GM12878 (cell line): ENCODE measurements around the gene RPS19BP1. TPM values are rescaled to one million over a fixed set of nuclear protein-coding genes. Genes with fewer than 3 reads are reported as not detected.

Experiments
- BCL11A ChIP-seq: IDR thresholded peaks from 2 replicates; pipeline ENCODE4 v1.6.1; 2011; ENCODE audit warnings: low read depth, low read length
- CEBPB ChIP-seq, 2 experiments: fragments of 150-350 bp in 1 of 2; IDR thresholded peaks; 2 replicates each; pipeline ENCODE4 v1.6.1; 2012 to 2014; ENCODE audit warnings: low read depth in 2 of 2, low read length in 2 of 2, borderline replicate concordance in 1 of 2, inconsistent platforms in 1 of 2
- CHD1 ChIP-seq: IDR thresholded peaks from 2 replicates; pipeline ENCODE4 v1.6.1; 2012; ENCODE audit warnings: low read depth, low read length, improper control_type of control experiment
- CHD4 ChIP-seq: fragments of 200-600 bp; sonication (generic); IDR thresholded peaks from 2 replicates; pipeline ENCODE4 v1.6.1; 2016; ENCODE audit warnings: mild to moderate bottlenecking
- EED ChIP-seq: sonication (generic); IDR thresholded peaks from 2 replicates; pipeline ENCODE4 v1.6.1; 2016; ENCODE audit warnings: antibody characterized with exemption, low read depth
- FOXK2 ChIP-seq: fragments of 450-650 bp; IDR thresholded peaks from 2 replicates; pipeline ENCODE4 v1.6.1; 2017; ENCODE audit warnings: mild to moderate bottlenecking, moderate library complexity
- HDAC6 ChIP-seq: fragments of 200-600 bp; sonication (generic); IDR thresholded peaks from one replicate; pipeline ENCODE4 v1.8.0; 2017; ENCODE audit warnings: antibody characterized with exemption; ENCODE audit not compliant: unreplicated experiment
- IRF4 ChIP-seq: IDR thresholded peaks from 2 replicates; pipeline ENCODE4 v1.6.1; 2011; ENCODE audit warnings: low read depth, low read length
- MTA3 ChIP-seq: IDR thresholded peaks from 2 replicates; pipeline ENCODE4 v1.6.1; 2012; ENCODE audit warnings: low read length, inconsistent platforms, borderline replicate concordance
- NR2C2 ChIP-seq: IDR thresholded peaks from 2 replicates; pipeline ENCODE4 v1.6.1; 2011; ENCODE audit warnings: borderline replicate concordance, low read depth; ENCODE audit not compliant: control insufficient read depth, insufficient read length
- NR2F1 ChIP-seq: fragments of 450-650 bp; conservative IDR thresholded peaks from 2 replicates; pipeline ENCODE4 v1.6.1; 2017; ENCODE audit warnings: mild to moderate bottlenecking
- POU2F2 ChIP-seq: IDR thresholded peaks from 3 replicates; pipeline ENCODE4 v1.6.1; 2011; ENCODE audit warnings: low read depth, mild to moderate bottlenecking, low read length, borderline replicate concordance
- RAD51 ChIP-seq: fragments of 450-650 bp; IDR thresholded peaks from 2 replicates; pipeline ENCODE4 v1.6.1; 2016; ENCODE audit warnings: moderate library complexity, mild to moderate bottlenecking, inconsistent platforms
- REST ChIP-seq: IDR thresholded peaks from 2 replicates; pipeline ENCODE4 v1.6.1; 2012; ENCODE audit warnings: mild to moderate bottlenecking, low read depth, low read length
- SKIL ChIP-seq: fragments of 450-650 bp; IDR thresholded peaks from 2 replicates; pipeline ENCODE4 v1.6.1; 2017; ENCODE audit warnings: mild to moderate bottlenecking, low read depth, inconsistent platforms; ENCODE audit not compliant: poor library complexity, severe bottlenecking
- SMAD1 ChIP-seq: fragments of 450-650 bp; IDR thresholded peaks from 2 replicates; pipeline ENCODE4 v1.6.1; 2018; ENCODE audit warnings: mild to moderate bottlenecking, low read depth; ENCODE audit not compliant: partially characterized antibody
- SMAD5 ChIP-seq: IDR thresholded peaks from 2 replicates; pipeline ENCODE4 v1.6.1; 2016; ENCODE audit warnings: antibody characterized with exemption, low read depth
- SRF ChIP-seq, 2 experiments: IDR thresholded peaks; 2 replicates each; pipeline ENCODE4 v1.6.1; 2011; ENCODE audit warnings: low read depth in 2 of 2, low read length in 2 of 2, mild to moderate bottlenecking in 1 of 2, moderate library complexity in 1 of 2
- USF2 ChIP-seq: IDR thresholded peaks from 2 replicates; pipeline ENCODE4 v1.6.1; 2011; ENCODE audit warnings: low read depth, low read length, improper control_type of control experiment, borderline replicate concordance
- ZNF687 ChIP-seq: fragments of 450-650 bp; IDR thresholded peaks from 2 replicates; pipeline ENCODE4 v1.6.1; 2017; ENCODE audit warnings: mild to moderate bottlenecking, moderate library complexity
- ZZZ3 ChIP-seq: IDR thresholded peaks from 2 replicates; pipeline ENCODE4 v1.6.1; 2011; ENCODE audit warnings: low read depth; ENCODE audit not compliant: control insufficient read depth, insufficient read length
- polyA plus RNA-seq, 11 experiments: library from polyadenylated mRNA; depleted of rRNA in 4 of 11; unstranded in 6 of 11; stranded (reverse) in 5 of 11; fragments of >200 nt; fragmentation: Nextera tagmentation in 4 of 11; fragmentation: Illumina TruSeq in 1 of 11; extraction: Ambion mirVana in 4 of 11; extraction: Trizol in 1 of 11; gene quantifications; 1 replicate in 1 of 11; 2 replicates in 10 of 11; pipeline versions ENCODE4 v1.2.1 to v1.2.3, GENCODE V29; 2011 to 2016; ENCODE audit warnings: inconsistent platforms in 2 of 11, missing spikeins in 2 of 11, low read depth in 1 of 11
- total RNA-seq, 4 experiments: library from RNA; depleted of rRNA in 3 of 4; stranded (reverse); fragments of >200 nt in 3 of 4; fragmentation: Illumina TruSeq in 1 of 4; extraction: Trizol in 1 of 4; gene quantifications; 2 replicates each; pipeline versions ENCODE4 v1.2.1 to v1.2.3, GENCODE V29; 2013 to 2021

The RPS19BP1 gene
- total and polyA plus RNA-seq, 10 of the 15 experiments (the other 5 are each of a cell fraction or from before 2014, with no cell fraction given), result 2.7 to 206 (median 78.6) TPM

GRCh38 chr22:39522567-39523300 is 9.8 kb downstream of the RPS19BP1 start (continued):
- TF ChIP-seq REST (no peak), BCL11A (peak; percentile 53; the same call in 1 of the 2 replicates), SMAD5 (peak; percentile 88), MTA3 (no peak), SKIL (no peak), RAD51 (no peak), ZNF687 (no peak), SRF (IDR thresholded peaks at IDR 0.05; ENCODE audit: low read depth in 2 of 2, low read length in 2 of 2) (no peak), EED (no peak), NR2F1 (no peak), CHD1 (no peak), ZZZ3 (no peak), HDAC6 (peak; percentile 54), CEBPB (IDR thresholded peaks at IDR 0.05; ENCODE audit: borderline replicate concordance in 1 of 2, low read depth in 2 of 2, low read length in 2 of 2) (no peak), POU2F2 (peak; percentile 70), CHD4 (no peak), USF2 (no peak), FOXK2 (no peak), SMAD1 (peak; percentile 27), IRF4 (no peak), NR2C2 (no peak)
